Cerebellar nuclear complex (tissue), 1 donor: Measurements from ENCODE around the gene WNT7B.

Experiments used
- DNase-seq, 2 experiments: peaks; one replicate each; lab custom pipeline; 2025; lab: John Stamatoyannopoulos, UW

Gene WNT7B

DNA sequence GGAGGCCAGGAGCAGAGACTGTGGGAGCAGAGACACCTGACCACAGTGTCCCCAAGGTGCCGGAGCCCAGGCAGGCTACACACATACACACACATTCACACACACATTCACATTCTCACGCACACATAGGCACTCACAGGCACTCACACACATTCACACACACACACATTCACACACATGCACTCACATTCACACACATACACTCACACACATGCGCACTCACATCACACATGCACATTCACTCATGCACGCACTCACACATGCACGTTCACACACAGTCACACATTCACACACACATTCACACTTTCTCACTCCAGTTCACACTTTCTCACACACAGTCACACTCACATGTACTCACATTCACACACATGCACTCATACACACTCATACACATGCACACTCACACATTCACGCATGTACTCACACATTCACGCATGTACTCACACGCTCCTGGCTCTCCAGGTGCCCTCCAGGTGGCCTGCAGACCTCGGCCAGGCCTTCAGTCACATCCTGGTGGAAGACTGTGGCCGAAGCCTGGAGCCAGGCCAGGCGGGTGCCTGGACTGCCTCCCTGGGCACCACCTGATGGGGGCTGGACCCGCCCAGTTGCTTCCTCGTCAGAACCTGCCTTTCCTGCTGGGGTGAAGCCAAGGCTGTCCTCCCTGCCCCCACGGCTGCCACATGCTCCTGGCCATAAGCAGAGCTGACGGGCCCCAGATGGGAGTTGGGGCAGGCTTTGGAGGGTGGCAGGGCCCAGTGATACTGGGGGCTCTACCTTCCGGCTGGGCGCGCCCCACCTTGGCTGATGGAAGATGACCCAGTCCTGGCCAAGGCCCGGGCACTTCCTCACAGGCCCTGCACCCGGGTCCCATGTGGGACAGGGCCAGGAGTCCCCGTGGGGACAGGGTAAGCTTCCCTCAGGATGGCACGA is 89.5 kb downstream of the WNT7B start:
- no peak for DNase-seq

- DNase-seq = no peak
These were observed 90.4 kb downstream of the WNT7B start for GRCh38 chr22:45886540-45886939.

- DNase-seq = no peak
These were observed 91.0 kb downstream of the WNT7B start for GRCh38 chr22:45885941-45886395.

- no peak for DNase-seq
These were observed 91.7 kb downstream of the WNT7B start for GRCh38 chr22:45885171-45885840.

DNA sequence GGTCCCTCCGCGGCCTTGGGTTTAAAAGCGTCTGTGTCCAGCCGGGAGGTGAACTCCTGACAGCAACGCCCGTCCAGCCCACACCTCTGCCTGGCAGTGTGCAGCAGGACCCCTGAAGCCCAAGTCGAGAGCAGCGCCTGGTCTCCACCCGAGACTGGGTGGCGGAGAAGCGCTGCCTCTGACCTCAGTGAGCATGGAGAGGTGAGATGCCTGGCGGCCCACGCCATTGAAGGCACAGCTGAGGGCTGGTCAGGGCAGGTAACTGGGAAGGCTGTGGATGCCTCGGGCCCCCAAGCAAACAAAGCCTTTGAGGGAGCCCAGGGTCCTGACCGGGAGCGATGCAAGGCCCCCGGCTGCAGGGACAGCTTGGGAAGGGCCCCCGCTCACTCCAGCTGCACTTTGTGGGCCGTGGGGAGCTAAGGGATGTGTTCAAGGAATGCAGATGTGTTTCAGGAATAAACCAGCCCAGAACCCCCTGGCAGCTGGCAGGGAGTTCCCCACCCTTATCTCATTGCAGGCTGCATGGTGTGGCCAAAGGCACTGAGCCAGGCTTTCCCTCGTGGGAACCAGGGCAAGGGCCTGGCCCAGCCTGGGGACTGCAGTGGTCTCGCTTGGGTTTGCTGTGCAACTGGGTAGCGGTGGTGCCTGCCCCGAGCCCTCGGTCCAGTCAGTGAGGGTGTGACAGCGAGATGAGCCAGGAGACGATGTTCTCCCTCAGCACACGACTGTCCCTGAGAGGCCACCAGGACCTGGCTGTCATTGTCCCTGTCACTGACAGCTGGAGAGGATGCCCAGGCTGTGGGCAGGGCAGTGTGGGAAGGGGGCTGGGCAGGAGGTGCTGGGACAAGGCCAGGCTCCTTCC is 92.5 kb downstream of the WNT7B start:
- no peak for DNase-seq

GRCh38 chr22:45883811-45884170 is 93.2 kb downstream of the WNT7B start:
- DNase-seq = no peak

- DNase-seq = no peak
These were observed 93.8 kb downstream of the WNT7B start for GRCh38 chr22:45882881-45883810.

DNA sequence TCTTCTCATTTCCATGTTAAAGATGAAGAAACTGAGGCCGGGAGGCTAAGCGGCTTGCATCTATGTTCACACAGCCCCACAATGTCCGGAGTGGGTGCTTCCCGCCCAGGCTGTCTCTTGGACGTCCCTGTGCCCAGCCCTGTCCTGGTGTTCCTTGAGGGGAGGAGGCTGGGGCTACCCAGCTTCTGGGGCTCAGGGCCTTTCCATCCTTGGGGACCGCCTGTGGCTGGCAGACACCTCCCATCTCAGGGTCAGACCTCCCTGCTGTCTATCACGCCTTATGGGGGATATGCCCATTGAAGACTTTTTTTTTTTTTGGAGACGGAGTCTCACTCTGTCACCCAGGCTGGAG is 95.5 kb downstream of the WNT7B start:
- DNase-seq = no peak

DNA sequence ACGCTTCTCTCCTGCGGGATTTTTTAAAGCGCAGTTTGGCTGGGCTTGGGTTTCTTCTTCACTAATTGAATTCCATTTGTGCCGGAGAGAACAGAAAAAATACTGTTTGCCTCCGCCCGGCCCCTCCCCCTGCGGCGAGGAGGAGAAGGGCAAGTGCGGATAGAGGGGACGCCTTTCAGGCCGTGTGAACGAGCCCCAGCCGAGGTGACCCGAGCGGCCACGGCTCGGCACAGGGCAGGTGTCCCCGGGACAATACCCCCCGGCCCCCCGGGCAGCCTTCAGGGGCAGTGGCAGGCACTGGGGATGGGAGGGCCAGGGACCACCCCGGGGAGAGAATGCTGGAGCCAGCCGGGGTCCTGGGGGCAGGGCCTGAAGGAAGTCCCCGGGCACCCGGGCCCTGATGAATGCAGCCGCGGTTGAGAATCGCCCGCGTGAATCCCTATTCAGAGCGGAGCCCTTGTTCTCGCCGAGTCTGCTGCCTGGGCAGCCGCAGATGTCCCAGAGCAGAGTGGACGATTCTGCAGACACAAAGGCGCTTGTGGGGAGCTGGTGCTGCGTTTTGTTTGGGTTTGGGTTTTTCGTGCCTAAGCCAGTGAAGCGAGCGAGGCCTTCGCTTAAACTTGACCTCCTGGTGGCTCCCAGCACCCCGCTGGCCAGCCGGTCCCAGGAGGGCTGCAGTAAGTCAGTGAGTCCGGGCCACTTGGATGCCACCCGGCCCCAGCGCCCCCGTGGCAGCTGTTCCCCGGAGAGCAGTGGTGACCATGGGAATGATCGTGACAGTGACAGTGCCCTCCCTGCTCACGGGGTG is 96.0 kb downstream of the WNT7B start:
- no peak for DNase-seq

GRCh38 chr22:45880091-45880715 is 96.8 kb downstream of the WNT7B start:
- DNase-seq = no peak

DNA sequence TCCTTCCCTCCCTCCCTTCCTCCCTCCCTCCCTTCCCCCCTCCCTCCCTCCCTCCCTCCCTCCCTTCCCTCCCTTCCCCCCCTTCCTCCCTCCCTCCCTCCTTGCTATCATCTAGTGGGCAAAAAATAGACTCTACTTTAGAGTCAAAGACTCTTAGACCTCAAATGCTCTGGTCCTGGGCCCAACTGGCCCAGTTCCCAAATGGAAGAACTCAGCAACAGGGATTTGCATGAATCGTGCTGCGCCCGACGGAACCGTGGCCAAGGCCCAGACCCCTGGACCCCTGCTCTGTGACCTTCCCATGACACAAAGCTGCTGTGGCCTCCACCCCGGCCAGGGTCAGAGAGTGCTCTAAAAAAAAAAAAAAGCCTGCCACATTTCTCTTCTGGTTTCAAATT is 97.4 kb downstream of the WNT7B start:
- no peak for DNase-seq

DNA sequence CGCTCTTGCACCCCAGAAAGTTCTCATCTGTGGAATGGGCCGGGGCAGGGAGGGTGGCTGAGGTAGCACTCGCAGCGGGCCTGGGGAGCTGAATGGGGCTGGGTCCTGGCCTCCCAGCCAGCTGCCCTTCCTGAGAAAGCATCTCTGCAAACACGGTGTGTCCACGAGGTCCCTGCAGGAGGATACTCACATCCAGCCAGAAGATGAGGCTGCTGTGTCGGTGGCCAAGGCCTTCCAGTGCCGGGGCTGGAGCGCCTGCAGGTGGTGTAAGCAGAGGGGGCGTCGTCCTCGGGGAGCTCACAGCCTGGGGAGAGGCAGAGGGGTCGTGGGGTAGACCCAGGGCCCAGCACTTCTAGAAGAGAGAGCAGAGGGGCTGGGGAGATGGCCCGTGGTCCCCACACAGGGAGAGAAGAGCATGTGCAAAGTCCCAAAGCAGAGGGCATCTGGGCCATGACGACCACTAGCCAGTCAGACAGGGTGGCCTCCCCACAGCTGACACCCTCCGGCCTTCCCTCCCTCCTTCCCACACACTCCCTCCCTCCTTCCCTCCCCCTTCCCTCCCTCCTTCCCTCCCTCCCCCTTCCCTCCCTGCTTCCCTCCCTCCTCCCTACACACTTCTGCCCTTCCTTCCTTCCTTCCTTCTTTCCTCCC is 97.9 kb downstream of the WNT7B start:
- no peak for DNase-seq

- no peak for DNase-seq
These were observed 98.7 kb downstream of the WNT7B start for GRCh38 chr22:45878051-45878781.

GRCh38 chr22:45877651-45878050 is 99.3 kb downstream of the WNT7B start:
- no peak for DNase-seq

- DNase-seq = no peak
These were observed 100.0 kb downstream of the WNT7B start for GRCh38 chr22:45877036-45877380.

GRCh38 chr22:45876136-45877035 is 100.6 kb downstream of the WNT7B start:
- no peak for DNase-seq

DNA sequence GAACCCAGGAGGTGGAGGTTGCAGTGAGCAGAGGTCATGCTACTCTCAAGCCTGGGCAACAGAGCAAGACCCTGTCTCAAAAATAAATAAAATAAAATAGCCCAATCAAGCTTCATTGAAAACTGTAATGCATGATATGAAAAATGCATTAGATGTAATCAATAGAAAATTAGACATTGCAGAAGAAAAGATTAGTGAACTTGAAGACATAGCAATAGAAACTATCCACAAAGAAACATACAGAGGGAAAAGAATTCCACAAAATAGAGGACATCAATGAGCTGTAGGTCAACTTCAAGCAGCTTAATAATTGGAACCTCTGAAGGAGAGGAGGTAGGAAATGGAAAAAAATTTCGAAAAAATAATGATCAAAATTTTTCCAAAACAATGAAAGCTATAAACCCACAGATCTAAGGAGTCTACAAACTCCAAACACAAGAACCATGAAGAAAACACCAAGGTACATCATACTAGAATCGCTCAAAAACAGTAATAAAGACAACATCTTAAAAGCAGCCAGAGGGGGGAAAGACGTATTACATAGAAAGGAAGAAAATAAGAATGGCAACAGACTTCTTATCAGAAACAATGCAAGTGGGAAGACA is 104.2 kb downstream of the WNT7B start:
- no peak for DNase-seq
